NT2/D1 (cell line): ENCODE data around the gene XKR7.
"Not testable (repeated sequence)": the region's sequence is repeated elsewhere in the genome, so short reads cannot be mapped to it uniquely, and the experiment has no call there.

Experiments used
- SUZ12 ChIP-seq: IDR thresholded peaks from 2 replicates; pipeline ENCODE4 v1.6.1; 2011; ENCODE audit not compliant: insufficient read length, insufficient read depth; ENCODE audit errors: extremely low read depth
- YY1 ChIP-seq: IDR thresholded peaks from 2 replicates; pipeline ENCODE4 v1.6.1; 2011; ENCODE audit not compliant: insufficient read length, insufficient read depth
- ZNF274 ChIP-seq: IDR thresholded peaks from 2 replicates; pipeline ENCODE4 v1.6.1; 2011; ENCODE audit warnings: mild to moderate bottlenecking, low read depth, low read length

DNA sequence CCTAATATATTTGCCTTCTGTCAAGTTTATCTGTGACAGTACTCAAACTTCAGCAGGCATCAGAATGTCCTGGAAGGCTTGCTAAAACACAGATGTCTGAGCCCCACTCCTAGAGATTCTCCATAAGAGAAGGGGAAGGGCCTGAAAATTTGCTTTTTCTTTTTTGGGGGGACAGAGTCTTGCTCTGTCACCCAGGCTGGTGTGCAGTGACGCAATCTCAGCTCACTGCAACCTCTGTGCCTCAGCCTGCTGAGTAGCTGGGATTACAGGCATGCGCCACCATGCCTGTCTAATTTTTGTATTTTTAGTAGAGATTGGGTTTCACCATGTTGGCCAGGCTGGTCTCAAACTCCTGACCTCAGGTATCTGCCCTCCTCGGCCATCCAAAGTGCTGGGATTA, 65.8 kb downstream of the XKR7 start:
- TF ChIP-seq YY1, ZNF274, SUZ12: not testable (repeated sequence)
